SK-N-SH (cell line): Measurements from ENCODE around the gene UFSP1. TPM values are rescaled to one million over a fixed set of nuclear protein-coding genes. Genes with fewer than 3 reads are reported as not detected.

Experiments
- CTCF ChIA-PET: fragments of 300-600, 350-600 bp; formaldehyde crosslinking; extraction: SDS; loops from one replicate; lab custom pipeline; 2021; lab: Yijun Ruan, JAX
- POLR2A ChIA-PET: fragments of 350-600 bp; sonication (Branson Sonifier 250); formaldehyde crosslinking; extraction: SDS; loops from one replicate; lab custom pipeline; 2020; ENCODE audit warnings: antibody characterized with exemption, inconsistent platforms; lab: Yijun Ruan, JAX
- DNase-seq: peaks from one replicate; pipeline ENCODE4 v3.0.0; 2012
- H2AFZ ChIP-seq: fragments of 200-600 bp; sonication (generic); 2 replicates; pipeline ENCODE4 v1.8.1; 2016; ENCODE audit warnings: antibody characterized with exemption, mild to moderate bottlenecking, low read depth
- H3F3A ChIP-seq: fragments of 200-600 bp; sonication (generic); replicated peaks from 2 replicates; pipeline ENCODE3; 2016; ENCODE audit warnings: antibody characterized with exemption, mild to moderate bottlenecking; ENCODE audit not compliant: insufficient read depth
- H3K27ac ChIP-seq, 2 experiments: fragments of 200-500 bp in 1 of 2; fragments of 200-600 bp in 1 of 2; sonication (Bioruptor generic) in 1 of 2; sonication (generic), shearing (Covaris generic) in 1 of 2; 2 replicates each; pipeline versions ENCODE4 v1.5.1 to v1.6.1; 2014 to 2016; ENCODE audit warnings: low read depth in 2 of 2, inconsistent platforms in 1 of 2, low read length in 1 of 2, mild to moderate bottlenecking in 1 of 2, mixed read lengths in 1 of 2
- H3K27me3 ChIP-seq: fragments of 200-600 bp; sonication (generic), shearing (Covaris generic); 2 replicates; pipeline ENCODE4 v1.6.1; 2016; ENCODE audit warnings: mixed run types; ENCODE audit not compliant: insufficient read depth
- H3K36me3 ChIP-seq, 2 experiments: fragments of 200-500 bp in 1 of 2; fragments of 200-600 bp in 1 of 2; sonication (Bioruptor generic) in 1 of 2; sonication (generic) in 1 of 2; replicated peaks in 1 of 2; 2 replicates each; pipeline versions ENCODE3 to v1.5.1; 2014 to 2016; ENCODE audit warnings: low read length in 1 of 2, mild to moderate bottlenecking in 1 of 2; ENCODE audit not compliant: insufficient read depth in 2 of 2, control insufficient read depth in 1 of 2
- H3K4me1 ChIP-seq, 2 experiments: fragments of 200-500 bp in 1 of 2; fragments of 200-600 bp in 1 of 2; sonication (Bioruptor generic) in 1 of 2; sonication (generic), shearing (Covaris generic) in 1 of 2; 2 replicates each; pipeline versions ENCODE4 v1.5.1 to v1.6.1; 2014 to 2016; ENCODE audit warnings: low read depth in 1 of 2, low read length in 1 of 2, mixed run types in 1 of 2; ENCODE audit not compliant: insufficient read depth in 2 of 2, control insufficient read depth in 1 of 2
- H3K4me2 ChIP-seq: fragments of 200-600 bp; sonication (generic), shearing (Covaris generic); 2 replicates; pipeline ENCODE4 v1.6.1; 2017; ENCODE audit warnings: mixed run types
- H3K4me3 ChIP-seq, 2 experiments: fragments of 200-500 bp in 1 of 2; fragments of 200-600 bp in 1 of 2; sonication (Bioruptor generic) in 1 of 2; sonication (generic), shearing (Covaris generic) in 1 of 2; 2 replicates each; pipeline versions ENCODE4 v1.5.1 to v1.8.1; 2014 to 2016; ENCODE audit warnings: low read depth in 2 of 2, inconsistent platforms in 1 of 2, low read length in 1 of 2, mild to moderate bottlenecking in 1 of 2, mixed read lengths in 1 of 2, moderate library complexity in 1 of 2
- H3K79me2 ChIP-seq: fragments of 200-600 bp; sonication (generic); 2 replicates; pipeline ENCODE4 v1.8.1; 2017; ENCODE audit warnings: mild to moderate bottlenecking; ENCODE audit not compliant: insufficient read depth
- H3K9ac ChIP-seq: fragments of 200-600 bp; sonication (generic); 2 replicates; pipeline ENCODE4 v1.6.1; 2017; ENCODE audit warnings: mixed run types
- H3K9me2 ChIP-seq: fragments of 200-600 bp; sonication (generic); 2 replicates; pipeline ENCODE4 v1.6.1; 2017; ENCODE audit warnings: mixed run types
- H3K9me3 ChIP-seq: fragments of 200-600 bp; sonication (generic); 2 replicates; pipeline ENCODE4 v1.6.1; 2017; ENCODE audit warnings: mixed run types, mild to moderate bottlenecking, moderate library complexity
- H4K20me1 ChIP-seq: fragments of 200-600 bp; sonication (generic); 2 replicates; pipeline ENCODE4 v1.6.1; 2017; ENCODE audit warnings: mild to moderate bottlenecking, mixed run types; ENCODE audit not compliant: insufficient read depth
- CHD2 ChIP-seq: fragments of 150-350 bp; IDR thresholded peaks from 2 replicates; pipeline ENCODE4 v1.6.1; 2018; ENCODE audit warnings: low read length; ENCODE audit not compliant: partially characterized antibody
- EP300 ChIP-seq, 2 experiments: IDR thresholded peaks; 2 replicates each; pipeline versions ENCODE4 v1.4.0 to v1.6.1; 2012; ENCODE audit warnings: borderline replicate concordance in 1 of 2, low read depth in 1 of 2, low read length in 1 of 2
- EZH2phosphoT487 ChIP-seq: fragments of 200-600 bp; sonication (generic); IDR thresholded peaks from 2 replicates; pipeline ENCODE4 v1.6.1; 2017; ENCODE audit warnings: low read depth, mixed run types, mild to moderate bottlenecking, antibody characterized with exemption, moderate library complexity, borderline replicate concordance
- FOXJ3 ChIP-seq: sonication (generic); formaldehyde crosslinking; IDR thresholded peaks from 2 replicates; pipeline ENCODE4 v1.5.1; 2020; ENCODE audit warnings: mild to moderate bottlenecking, missing genetic modification reagents
- FOXM1 ChIP-seq: IDR thresholded peaks from 2 replicates; pipeline ENCODE4 v1.4.0; 2012; ENCODE audit warnings: low read depth, mild to moderate bottlenecking
- GABPA ChIP-seq: IDR thresholded peaks from 2 replicates; pipeline ENCODE4 v1.4.0; 2012; ENCODE audit warnings: low read depth, mild to moderate bottlenecking
- GATA2 ChIP-seq: sonication (generic); formaldehyde crosslinking; IDR thresholded peaks from 2 replicates; pipeline ENCODE4 v1.5.0; 2020; ENCODE audit warnings: mild to moderate bottlenecking, missing genetic modification reagents
- JUND ChIP-seq: IDR thresholded peaks from 2 replicates; pipeline ENCODE4 v1.4.0; 2012
- RAD21 ChIP-seq: IDR thresholded peaks from 2 replicates; pipeline ENCODE4 v1.6.1; 2012; ENCODE audit warnings: mild to moderate bottlenecking, low read length
- RCOR1 ChIP-seq: fragments of 150-350 bp; IDR thresholded peaks from 2 replicates; pipeline ENCODE4 v1.6.1; 2017; ENCODE audit warnings: antibody characterized with exemption, low read length
- SIN3A ChIP-seq: IDR thresholded peaks from 2 replicates; pipeline ENCODE4 v1.6.1; 2012; ENCODE audit warnings: low read depth, mild to moderate bottlenecking, low read length, moderate library complexity, borderline replicate concordance
- TCF12 ChIP-seq: IDR thresholded peaks from 2 replicates; pipeline ENCODE4 v1.4.0; 2012
- YY1 ChIP-seq: IDR thresholded peaks from 2 replicates; pipeline ENCODE4 v1.4.0; 2012; ENCODE audit warnings: low read depth, mild to moderate bottlenecking
- WGBS: methylation state at CpG from one replicate; pipeline ENCODE4 v1.1.6; 2017; ENCODE audit warnings: low lambda C conversion rate; 5-methylcytosine and 5-hydroxymethylcytosine counted together
- polyA plus RNA-seq, 3 experiments: library from polyadenylated mRNA; depleted of rRNA; stranded (reverse); fragments of >200 nt; gene quantifications; 2 replicates each; pipeline ENCODE4 v1.2.3, GENCODE V29; 2012
- TF ChIP-seq, protein P1 (sequence below): IDR thresholded peaks from 2 replicates; pipeline ENCODE4; 2012
- TF ChIP-seq, protein P2 (sequence below): IDR thresholded peaks from 2 replicates; pipeline ENCODE4 v1.6.1; 2012; ENCODE audit warnings: mild to moderate bottlenecking, low read depth, low read length, moderate library complexity

UFSP1 gene
- polyA plus RNA-seq, 1 of the 3 experiments (the other 2 are of a cell fraction): 4.5 TPM

DNA sequence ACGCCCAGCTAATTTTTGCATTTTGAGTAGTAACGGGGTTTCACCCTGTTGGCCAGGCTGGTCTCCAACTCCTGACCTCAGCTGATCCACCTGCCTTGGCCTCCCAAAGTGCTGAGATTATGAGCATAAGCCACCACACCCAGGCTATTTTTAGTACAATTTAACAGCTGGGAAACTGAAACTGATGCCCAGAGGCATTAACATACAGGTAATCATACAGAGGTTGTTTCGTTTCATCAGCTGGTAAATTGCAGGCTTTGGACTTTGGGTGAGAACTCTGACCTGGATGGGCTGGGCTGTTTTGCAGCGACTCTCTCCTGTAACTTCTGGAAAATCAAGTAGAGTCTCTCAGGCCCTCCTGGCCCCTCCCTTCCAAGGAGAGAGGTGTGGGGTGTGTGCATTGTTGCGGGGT, 12.4 kb upstream of the UFSP1 start:
- H3K4me1 ChIP-seq: peaks cover 0 to 2% of the 10 kb centered on the region in 2 experiments; a peak in 1 of 4 replicates
- POLR2A ChIA-PET: no interaction called here
- H3K4me3 ChIP-seq: no peak overlapping the region
- H3K27me3 ChIP-seq: peaks cover 61% of the 10 kb centered on the region
- H3K36me3 ChIP-seq: no peaks in the 10 kb centered on the region
- H3K9ac ChIP-seq: no peak overlapping the region
- CTCF ChIA-PET: interaction anchor here (0.6 to 10.3 kb wide), 4 partner anchors 49 to 176 kb away, joined by 3 to 122 read pairs (median 14); no protein-coding TSS in a partner anchor
- no peak overlapping the region for H3K27ac ChIP-seq
- no peaks in the 10 kb centered on the region for H3F3A ChIP-seq
- DNase-seq: no peak
- TF ChIP-seq, protein P1, sequence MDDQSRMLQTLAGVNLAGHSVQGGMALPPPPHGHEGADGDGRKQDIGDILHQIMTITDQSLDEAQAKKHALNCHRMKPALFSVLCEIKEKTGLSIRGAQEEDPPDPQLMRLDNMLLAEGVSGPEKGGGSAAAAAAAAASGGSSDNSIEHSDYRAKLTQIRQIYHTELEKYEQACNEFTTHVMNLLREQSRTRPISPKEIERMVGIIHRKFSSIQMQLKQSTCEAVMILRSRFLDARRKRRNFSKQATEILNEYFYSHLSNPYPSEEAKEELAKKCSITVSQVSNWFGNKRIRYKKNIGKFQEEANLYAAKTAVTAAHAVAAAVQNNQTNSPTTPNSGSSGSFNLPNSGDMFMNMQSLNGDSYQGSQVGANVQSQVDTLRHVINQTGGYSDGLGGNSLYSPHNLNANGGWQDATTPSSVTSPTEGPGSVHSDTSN: no peak
- no peak for TF ChIP-seq RCOR1
- no peak for TF ChIP-seq GATA2 (CRISPR knock-in tag)
- TF ChIP-seq SIN3A: no peak
- no peak for TF ChIP-seq RAD21
- TF ChIP-seq FOXJ3 (CRISPR knock-in tag): no peak
- no peak for TF ChIP-seq CHD2
- TF ChIP-seq EP300 (IDR thresholded peaks at IDR 0.05; ENCODE audit: borderline replicate concordance in 1 of 2, low read depth in 1 of 2, low read length in 1 of 2): no peak
- no peak for TF ChIP-seq EZH2phosphoT487
- TF ChIP-seq GABPA: no peak
- TF ChIP-seq JUND: no peak
- TF ChIP-seq TCF12: no peak
- no peak for TF ChIP-seq YY1
- no peaks in the 10 kb centered on the region for H3K9me2 ChIP-seq
- no peaks in the 10 kb centered on the region for H3K9me3 ChIP-seq
- H2AFZ ChIP-seq: no peak overlapping the region
- H3K4me2 ChIP-seq: no peak overlapping the region
- no peaks in the 10 kb centered on the region for H3K79me2 ChIP-seq
- 39% methylated on average over 5 of the region's 5 CpGs for WGBS
- no peaks in the 10 kb centered on the region for H4K20me1 ChIP-seq

DNA sequence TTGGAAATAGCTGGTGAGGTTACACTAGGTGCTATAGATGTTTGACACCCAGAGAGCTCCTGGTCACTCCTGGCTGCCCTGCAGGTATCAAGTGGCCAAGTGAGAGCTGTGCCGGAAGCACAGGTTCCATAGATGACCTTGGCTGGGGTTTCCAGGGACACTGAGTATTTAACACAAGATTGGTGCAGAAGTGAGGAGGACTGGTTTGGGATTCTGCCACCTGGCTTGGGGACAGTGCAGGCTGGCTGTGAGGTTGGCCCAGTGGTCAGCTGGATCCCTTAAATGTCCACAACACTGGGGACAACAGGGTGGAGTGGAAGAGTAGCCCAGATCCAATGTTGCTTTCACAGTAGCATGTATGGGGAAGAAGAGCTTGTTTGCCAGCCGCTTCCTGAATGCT, 11.5 kb upstream of the UFSP1 start:
- 32% methylated on average over 2 of the region's 2 CpGs for WGBS
- H2AFZ ChIP-seq: no peak overlapping the region
- TF ChIP-seq FOXJ3 (CRISPR knock-in tag) (no peak), FOXM1 (no peak)
- TF ChIP-seq, protein P2, sequence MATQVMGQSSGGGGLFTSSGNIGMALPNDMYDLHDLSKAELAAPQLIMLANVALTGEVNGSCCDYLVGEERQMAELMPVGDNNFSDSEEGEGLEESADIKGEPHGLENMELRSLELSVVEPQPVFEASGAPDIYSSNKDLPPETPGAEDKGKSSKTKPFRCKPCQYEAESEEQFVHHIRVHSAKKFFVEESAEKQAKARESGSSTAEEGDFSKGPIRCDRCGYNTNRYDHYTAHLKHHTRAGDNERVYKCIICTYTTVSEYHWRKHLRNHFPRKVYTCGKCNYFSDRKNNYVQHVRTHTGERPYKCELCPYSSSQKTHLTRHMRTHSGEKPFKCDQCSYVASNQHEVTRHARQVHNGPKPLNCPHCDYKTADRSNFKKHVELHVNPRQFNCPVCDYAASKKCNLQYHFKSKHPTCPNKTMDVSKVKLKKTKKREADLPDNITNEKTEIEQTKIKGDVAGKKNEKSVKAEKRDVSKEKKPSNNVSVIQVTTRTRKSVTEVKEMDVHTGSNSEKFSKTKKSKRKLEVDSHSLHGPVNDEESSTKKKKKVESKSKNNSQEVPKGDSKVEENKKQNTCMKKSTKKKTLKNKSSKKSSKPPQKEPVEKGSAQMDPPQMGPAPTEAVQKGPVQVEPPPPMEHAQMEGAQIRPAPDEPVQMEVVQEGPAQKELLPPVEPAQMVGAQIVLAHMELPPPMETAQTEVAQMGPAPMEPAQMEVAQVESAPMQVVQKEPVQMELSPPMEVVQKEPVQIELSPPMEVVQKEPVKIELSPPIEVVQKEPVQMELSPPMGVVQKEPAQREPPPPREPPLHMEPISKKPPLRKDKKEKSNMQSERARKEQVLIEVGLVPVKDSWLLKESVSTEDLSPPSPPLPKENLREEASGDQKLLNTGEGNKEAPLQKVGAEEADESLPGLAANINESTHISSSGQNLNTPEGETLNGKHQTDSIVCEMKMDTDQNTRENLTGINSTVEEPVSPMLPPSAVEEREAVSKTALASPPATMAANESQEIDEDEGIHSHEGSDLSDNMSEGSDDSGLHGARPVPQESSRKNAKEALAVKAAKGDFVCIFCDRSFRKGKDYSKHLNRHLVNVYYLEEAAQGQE: no peak
- H3K36me3 ChIP-seq: no peaks in the 10 kb centered on the region
- H3F3A ChIP-seq: no peaks in the 10 kb centered on the region
- no peak for DNase-seq
- no peak overlapping the region for H3K9ac ChIP-seq
- H3K4me2 ChIP-seq: no peak overlapping the region
- no peaks in the 10 kb centered on the region for H3K9me3 ChIP-seq
- no peaks in the 10 kb centered on the region for H3K79me2 ChIP-seq
- no peak overlapping the region for H3K4me3 ChIP-seq
- no peaks in the 10 kb centered on the region for H3K9me2 ChIP-seq
- H4K20me1 ChIP-seq: no peaks in the 10 kb centered on the region
- ChIA-PET CTCF (interaction anchor here (0.9 to 10.3 kb wide), 4 partner anchors 28 to 177 kb away, joined by 3 to 122 read pairs (median 14); no protein-coding TSS in a partner anchor), POLR2A (no interaction called here)
- peaks cover 68% of the 10 kb centered on the region for H3K27me3 ChIP-seq
- no peak overlapping the region for H3K27ac ChIP-seq
- H3K4me1 ChIP-seq: peaks cover 0 to 9% of the 10 kb centered on the region in 2 experiments; a peak in 1 of 4 replicates
